Esophagus (tissue), 2 donors: Measurements from ENCODE around the gene EFCAB6. TPM values are rescaled to one million over a fixed set of nuclear protein-coding genes. Genes with fewer than 3 reads are reported as not detected.
A peak's percentile ranks its signal among the peaks of the same experiment; 100 is the strongest.

Source experiments
- H3K27ac ChIP-seq, 2 donors: one replicate each; pipeline ENCODE4 v1.5.1; 2013; ENCODE audit warnings: low read depth in 2 of 2, mild to moderate bottlenecking in 2 of 2, inconsistent platforms in 1 of 2, low read length in 1 of 2, moderate library complexity in 1 of 2
- H3K27me3 ChIP-seq, 2 donors: one replicate each; pipeline ENCODE4 v1.6.1; 2013; ENCODE audit warnings: low read length in 2 of 2, control low read depth in 1 of 2, mild to moderate bottlenecking in 1 of 2; ENCODE audit not compliant: insufficient read depth in 2 of 2, control insufficient read depth in 1 of 2
- H3K36me3 ChIP-seq, 2 donors: one replicate each; pipeline ENCODE4 v1.6.1; 2013; ENCODE audit warnings: low read length in 1 of 2; ENCODE audit not compliant: control insufficient read depth in 2 of 2, insufficient read depth in 2 of 2
- H3K4me1 ChIP-seq, 2 donors: one replicate each; pipeline ENCODE4 v1.6.1; 2013; ENCODE audit warnings: low read length in 1 of 2; ENCODE audit not compliant: control insufficient read depth in 2 of 2, insufficient read depth in 2 of 2
- H3K4me3 ChIP-seq, 2 donors: one replicate each; pipeline ENCODE4 v1.5.1; 2013; ENCODE audit warnings: low read length in 2 of 2, mild to moderate bottlenecking in 2 of 2, low read depth in 1 of 2, moderate library complexity in 1 of 2
- H3K9me3 ChIP-seq, 2 donors: one replicate each; pipeline ENCODE4 v1.6.1; 2013; ENCODE audit warnings: mild to moderate bottlenecking in 2 of 2, low read depth in 1 of 2, low read length in 1 of 2, moderate library complexity in 1 of 2; ENCODE audit not compliant: control insufficient read depth in 2 of 2, insufficient read depth in 1 of 2
- WGBS, 2 donors: extraction: QIAGEN DNeasy Blood & Tissue Kit; methylation state at CpG; one replicate each; pipeline ENCODE4 v1.1.7; 2013; 5-methylcytosine and 5-hydroxymethylcytosine counted together
- polyA plus RNA-seq, 2 donors: library from polyadenylated mRNA; stranded (reverse); fragments of 200-250 nt; gene quantifications; one replicate each; pipeline ENCODE4 v1.2.3, GENCODE V29; 2013
- donor health status: healthy with polysubstance abuse.
- donor health status: Bipolar disorder and iron deficiency.

EFCAB6 gene
- polyA plus RNA-seq, 2 donors: 0.24 to 0.29 TPM

- H3K27ac ChIP-seq: no peak overlapping the region
- H3K4me3 ChIP-seq: no peak overlapping the region
- H3K4me1 ChIP-seq: peaks cover 0 to 6% of the 10 kb centered on the region in 2 donors
- H3K36me3 ChIP-seq: no peaks in the 10 kb centered on the region
- no peaks in the 10 kb centered on the region for H3K9me3 ChIP-seq
- WGBS, 2 donors: 84% methylated on average over 9 to 12 of the region's 12 CpGs
- no peaks in the 10 kb centered on the region for H3K27me3 ChIP-seq
Observed at GRCh38 chr22:43543522-43544288, 268.4 kb downstream of the EFCAB6 start.

- no peaks in the 10 kb centered on the region for H3K9me3 ChIP-seq
- H3K36me3 ChIP-seq: no peaks in the 10 kb centered on the region
- H3K4me1 ChIP-seq: peaks cover 0 to 6% of the 10 kb centered on the region in 2 donors
- no peaks in the 10 kb centered on the region for H3K27me3 ChIP-seq
- no peak overlapping the region for H3K4me3 ChIP-seq
- WGBS, 2 donors: 87 to 89% methylated on average over 23 of the region's 23 CpGs
- no peak overlapping the region for H3K27ac ChIP-seq
Observed at GRCh38 chr22:43542681-43543521, 269.2 kb downstream of the EFCAB6 start.

- 77 to 79% methylated on average over 18 of the region's 18 CpGs for WGBS, 2 donors
- Histone ChIP-seq H3K4me3 (no peak overlapping the region), H3K4me1 (peaks cover 0 to 6% of the 10 kb centered on the region in 2 donors), H3K9me3 (no peaks in the 10 kb centered on the region), H3K27ac (no peak overlapping the region), H3K36me3 (no peaks in the 10 kb centered on the region), H3K27me3 (no peaks in the 10 kb centered on the region)
Observed at GRCh38 chr22:43541462-43542407, 270.4 kb downstream of the EFCAB6 start.

GRCh38 chr22:43541022-43541421, 271.1 kb downstream of the EFCAB6 start:
- Histone ChIP-seq H3K4me3 (no peak overlapping the region), H3K4me1 (peaks cover 0 to 6% of the 10 kb centered on the region in 2 donors), H3K27ac (no peak overlapping the region), H3K27me3 (no peaks in the 10 kb centered on the region), H3K9me3 (no peaks in the 10 kb centered on the region), H3K36me3 (no peaks in the 10 kb centered on the region)
- 69 to 71% methylated on average over 6 of the region's 6 CpGs for WGBS, 2 donors

- Histone ChIP-seq H3K27me3 (no peaks in the 10 kb centered on the region), H3K4me1 (peaks cover 0 to 8% of the 10 kb centered on the region in 2 donors), H3K4me3 (no peak overlapping the region), H3K27ac (no peak overlapping the region), H3K36me3 (no peaks in the 10 kb centered on the region), H3K9me3 (no peaks in the 10 kb centered on the region)
- WGBS, 2 donors: 49 to 63% methylated on average over 4 of the region's 4 CpGs
Observed at GRCh38 chr22:43540529-43540923, 271.6 kb downstream of the EFCAB6 start.

GRCh38 chr22:43539572-43540528, 272.3 kb downstream of the EFCAB6 start:
- no peaks in the 10 kb centered on the region for H3K36me3 ChIP-seq
- peaks cover 0 to 10% of the 10 kb centered on the region in 2 donors for H3K4me1 ChIP-seq
- WGBS, 2 donors: 75 to 83% methylated on average over 31 of the region's 31 CpGs
- no peak overlapping the region for H3K27ac ChIP-seq
- H3K9me3 ChIP-seq: no peaks in the 10 kb centered on the region
- no peak overlapping the region for H3K4me3 ChIP-seq
- no peaks in the 10 kb centered on the region for H3K27me3 ChIP-seq

DNA sequence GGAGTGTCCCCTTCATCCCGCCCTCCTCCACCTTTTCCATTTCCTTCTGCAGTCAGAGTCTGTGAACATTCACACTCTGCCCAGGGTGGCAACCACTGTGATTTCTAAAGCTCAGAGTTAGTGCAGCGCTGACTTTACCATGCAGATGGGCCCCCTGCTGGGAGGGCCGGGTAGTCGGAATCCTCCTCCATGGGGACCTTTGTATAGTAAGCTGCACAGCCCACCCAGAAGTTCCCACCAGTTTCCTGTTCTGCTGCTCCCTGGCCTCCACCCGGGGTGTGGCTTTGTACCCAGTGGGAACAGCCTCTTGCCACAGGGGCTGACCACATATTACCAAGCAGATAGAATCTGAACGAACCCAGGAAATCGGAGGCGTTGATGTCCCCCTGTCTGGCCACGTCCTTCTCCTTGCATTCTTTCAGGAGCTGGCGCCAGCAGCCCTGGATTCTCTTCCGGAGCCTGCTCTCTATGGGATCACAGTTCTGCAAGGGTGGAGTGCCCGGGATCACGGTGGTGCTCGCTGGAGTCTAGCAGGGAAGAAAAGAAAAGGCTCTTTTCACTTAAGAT, 275.0 kb downstream of the EFCAB6 start:
- Histone ChIP-seq H3K27ac (no peak overlapping the region), H3K4me3 (no peak overlapping the region), H3K27me3 (no peaks in the 10 kb centered on the region), H3K9me3 (no peaks in the 10 kb centered on the region), H3K4me1 (peaks cover 0 to 13% of the 10 kb centered on the region in 2 donors), H3K36me3 (no peaks in the 10 kb centered on the region)
- WGBS, 2 donors: 89 to 91% methylated on average over 14 of the region's 14 CpGs

DNA sequence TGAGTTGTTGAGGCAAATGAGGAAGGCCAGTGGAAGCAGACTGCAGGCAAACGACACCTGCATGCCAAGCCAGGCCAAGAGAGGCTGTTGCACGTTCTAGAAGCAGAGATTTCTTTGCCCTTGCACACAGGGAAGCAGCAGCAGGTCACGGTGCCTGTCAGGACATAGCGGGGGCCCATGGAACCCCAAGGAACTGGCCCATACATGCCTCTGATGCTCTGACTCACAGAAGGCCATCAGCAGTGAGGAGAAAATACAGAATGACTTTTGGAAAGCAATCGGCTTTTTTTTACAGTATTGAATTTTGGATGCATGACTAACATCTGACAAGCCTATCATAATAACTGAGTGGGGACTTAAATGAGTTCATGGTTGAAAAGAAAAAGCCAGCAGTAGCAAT, 276.4 kb downstream of the EFCAB6 start:
- H3K4me1 ChIP-seq: peaks cover 0 to 18% of the 10 kb centered on the region in 2 donors
- no peaks in the 10 kb centered on the region for H3K36me3 ChIP-seq
- WGBS, 2 donors: 47 to 62% methylated on average over 5 of the region's 5 CpGs
- H3K4me3 ChIP-seq: no peak overlapping the region
- H3K27ac ChIP-seq: peak overlapping the region in 1 of 2 donors; percentile 61
- H3K27me3 ChIP-seq: no peaks in the 10 kb centered on the region
- H3K9me3 ChIP-seq: no peaks in the 10 kb centered on the region
